Cardiac muscle cell (in vitro differentiated cells and primary cell): ENCODE measurements around the gene GMPR2. TPM values are rescaled to one million over a fixed set of nuclear protein-coding genes. Genes with fewer than 3 reads are reported as not detected.
A peak's percentile ranks its signal among the peaks of the same experiment; 100 is the strongest.

Source experiments
- DNase-seq, 2 donors: peaks; one replicate each; pipeline versions ENCODE4 v3.0.0 to v3.0.0-alpha.2; 2010 to 2017; ENCODE audit warnings: low read depth in 1 of 2, low spot score in 1 of 2
- H3K27ac ChIP-seq: fragments of 200-600 bp; sonication (generic); 2 replicates; pipeline ENCODE4 v1.5.1; 2016
- H3K27me3 ChIP-seq: fragments of 200-600 bp; sonication (generic); 2 replicates; pipeline ENCODE4 v1.6.0; 2016; ENCODE audit warnings: control low read depth
- H3K36me3 ChIP-seq: fragments of 200-600 bp; sonication (generic); 2 replicates; pipeline ENCODE4 v1.5.1; 2016; ENCODE audit warnings: control low read depth
- H3K4me1 ChIP-seq: fragments of 200-600 bp; sonication (generic); 2 replicates; pipeline ENCODE4 v1.8.1; 2017; ENCODE audit warnings: low read depth, mild to moderate bottlenecking, mixed run types
- H3K4me3 ChIP-seq: fragments of 200-600 bp; sonication (generic); 2 replicates; pipeline ENCODE4 v1.5.1; 2016; ENCODE audit warnings: mild to moderate bottlenecking
- H3K9me3 ChIP-seq: fragments of 200-600 bp; sonication (generic); 2 replicates; pipeline ENCODE4 v1.5.1; 2017; ENCODE audit warnings: low read depth, mild to moderate bottlenecking, control low read depth
- CTCF ChIP-seq: IDR thresholded peaks from 2 replicates; pipeline ENCODE4 v1.5.1; 2012; ENCODE audit warnings: low read depth, mild to moderate bottlenecking, low read length
- polyA plus RNA-seq: library from polyadenylated mRNA; unstranded; fragments of >200 nt; fragmentation: Nextera tagmentation; extraction: Ambion mirVana; gene quantifications from 2 replicates; pipeline ENCODE4 v1.2.1, GENCODE V29; 2016
- total RNA-seq: library from RNA; depleted of rRNA; stranded (reverse); fragments of >200 nt; gene quantifications from 2 replicates; pipeline ENCODE4 v1.2.3, GENCODE V29; 2016

GMPR2 gene
- total and polyA plus RNA-seq, 2 experiments from 2014 or later = 57.6 to 59.5 TPM

GRCh38 chr14:24224618-24225071, 8.1 kb upstream of the GMPR2 start:
- H3K4me3 ChIP-seq = no peak overlapping the region
- peak in 1 of 2 donors; percentile 88 for DNase-seq
- no peak for TF ChIP-seq CTCF
- no peaks in the 10 kb centered on the region for H3K36me3 ChIP-seq
- H3K27me3 ChIP-seq = no peaks in the 10 kb centered on the region
- no peaks in the 10 kb centered on the region for H3K9me3 ChIP-seq
- H3K27ac ChIP-seq = no peak overlapping the region
- no peaks in the 10 kb centered on the region for H3K4me1 ChIP-seq

- Histone ChIP-seq H3K36me3 (no peaks in the 10 kb centered on the region), H3K9me3 (no peaks in the 10 kb centered on the region), H3K27me3 (no peaks in the 10 kb centered on the region), H3K4me1 (no peaks in the 10 kb centered on the region), H3K27ac (no peak overlapping the region), H3K4me3 (no peak overlapping the region)
- no peak for TF ChIP-seq CTCF
- no peak for DNase-seq
These were observed 6.3 kb upstream of the GMPR2 start for GRCh38 chr14:24226473-24226872.

GRCh38 chr14:24228902-24229301, 3.8 kb upstream of the GMPR2 start:
- TF ChIP-seq CTCF = no peak
- Histone ChIP-seq H3K36me3 (no peaks in the 10 kb centered on the region), H3K4me1 (peaks cover 7% of the 10 kb centered on the region), H3K27me3 (no peaks in the 10 kb centered on the region), H3K9me3 (no peaks in the 10 kb centered on the region), H3K4me3 (no peak overlapping the region), H3K27ac (no peak overlapping the region)
- no peak for DNase-seq

- H3K36me3 ChIP-seq = peaks cover 10% of the 10 kb centered on the region
- H3K27me3 ChIP-seq = no peaks in the 10 kb centered on the region
- DNase-seq = no peak
- peak overlapping the region; percentile 79 for H3K27ac ChIP-seq
- peak overlapping the region; percentile 93 for H3K4me3 ChIP-seq
- H3K4me1 ChIP-seq = peaks cover 7% of the 10 kb centered on the region
- H3K9me3 ChIP-seq = no peaks in the 10 kb centered on the region
- TF ChIP-seq CTCF = no peak
These were observed 1.2 kb upstream of the GMPR2 start for GRCh38 chr14:24231263-24232120.

- H3K27me3 ChIP-seq = no peaks in the 10 kb centered on the region
- H3K9me3 ChIP-seq = no peaks in the 10 kb centered on the region
- H3K36me3 ChIP-seq = peaks cover 16% of the 10 kb centered on the region
- TF ChIP-seq CTCF = no peak
- H3K4me1 ChIP-seq = peaks cover 7% of the 10 kb centered on the region
- DNase-seq = peak; percentile 85 to 98
- peak within 1 kb of the TSS; percentile 79 for H3K27ac ChIP-seq
- H3K4me3 ChIP-seq = peak within 1 kb of the TSS; percentile 93
These were observed 546 bp upstream of the GMPR2 start, which contains the start of gene NEDD8 for GRCh38 chr14:24232121-24232644. Gene NEDD8 (minus strand): TSS chr14:24232367. CDS start chr14:24232267, 100 bp downstream.
